Neural cell (in vitro differentiated cells): ENCODE results near the gene RPS19BP1. TPM values are rescaled to one million over a fixed set of nuclear protein-coding genes. Genes with fewer than 3 reads are reported as not detected.

ENCODE experiments used
- H2AFZ ChIP-seq: fragments of 200-600, 300-800 bp; sonication (generic), shearing (Covaris generic); 2 replicates; pipeline ENCODE4 v1.6.0; 2014; ENCODE audit warnings: low read depth, mild to moderate bottlenecking, antibody characterized with exemption, low read length, moderate library complexity
- H3F3A ChIP-seq: fragments of 200-600 bp; shearing (Covaris generic); 2 replicates; pipeline ENCODE4 v1.6.1; 2016; ENCODE audit warnings: mild to moderate bottlenecking, moderate library complexity, mixed read lengths, antibody characterized with exemption, low read length; ENCODE audit not compliant: insufficient read depth, poor library complexity, severe bottlenecking
- H3K27ac ChIP-seq: fragments of 200-600, 300-800 bp; sonication (generic), shearing (Covaris generic); 2 replicates; pipeline ENCODE4 v1.5.1; 2014; ENCODE audit warnings: mild to moderate bottlenecking, low read length, moderate library complexity
- H3K27me3 ChIP-seq: fragments of 300-800, 200-600 bp; sonication (generic), shearing (Covaris generic); 2 replicates; pipeline ENCODE4 v1.6.0; 2014; ENCODE audit warnings: mild to moderate bottlenecking, low read depth, low read length, moderate library complexity; ENCODE audit not compliant: insufficient read depth
- H3K36me3 ChIP-seq: fragments of 300-800, 200-600 bp; sonication (generic), shearing (Covaris generic); 2 replicates; pipeline ENCODE4 v1.5.1; 2014; ENCODE audit warnings: mild to moderate bottlenecking, antibody characterized with exemption, low read length, moderate library complexity; ENCODE audit not compliant: insufficient read depth
- H3K4me2 ChIP-seq: fragments of 300-800, 200-600 bp; sonication (generic), shearing (Covaris generic); 2 replicates; pipeline ENCODE4 v1.6.0; 2014; ENCODE audit warnings: mild to moderate bottlenecking, low read length
- H3K4me3 ChIP-seq: fragments of 300-800, 200-600 bp; sonication (generic), shearing (Covaris generic); 2 replicates; pipeline ENCODE4 v1.5.1; 2014; ENCODE audit warnings: mild to moderate bottlenecking, low read length, moderate library complexity
- H3K79me2 ChIP-seq: fragments of 200-600 bp; shearing (Covaris generic); replicated peaks from 2 replicates; pipeline ENCODE4 v1.6.0; 2014; ENCODE audit warnings: mild to moderate bottlenecking, low read length, moderate library complexity; ENCODE audit not compliant: insufficient read depth
- H3K9ac ChIP-seq: fragments of 300-800, 200-600 bp; sonication (generic), shearing (Covaris generic); 2 replicates; pipeline ENCODE4 v1.6.1; 2016; ENCODE audit warnings: mild to moderate bottlenecking, low read length, mixed read lengths
- H3K9me2 ChIP-seq: fragments of 200-600 bp; shearing (Covaris generic); 2 replicates; pipeline ENCODE4 v1.6.1; 2016; ENCODE audit warnings: mild to moderate bottlenecking, low read length, mixed read lengths; ENCODE audit not compliant: insufficient read depth
- H3K9me3 ChIP-seq: fragments of 200-600, 300-800 bp; sonication (generic), shearing (Covaris generic); 2 replicates; pipeline ENCODE4 v1.6.1; 2016; ENCODE audit warnings: mild to moderate bottlenecking, mixed run types, low read length, moderate library complexity, mixed read lengths
- H4K20me1 ChIP-seq: fragments of 200-600 bp; shearing (Covaris generic); 2 replicates; pipeline ENCODE4 v1.6.1; 2016; ENCODE audit warnings: mild to moderate bottlenecking, mixed run types; ENCODE audit not compliant: insufficient read depth
- EP300 ChIP-seq: fragments of 450-650 bp; conservative IDR thresholded peaks from 2 replicates; pipeline ENCODE4 v1.6.1; 2014; ENCODE audit warnings: antibody characterized with exemption, mild to moderate bottlenecking, moderate library complexity; ENCODE audit not compliant: poor library complexity, severe bottlenecking
- EZH2 ChIP-seq: fragments of 200-600, 300-800 bp; shearing (Covaris generic), sonication (generic); IDR thresholded peaks from 2 replicates; pipeline ENCODE4 v1.6.1; 2014; ENCODE audit warnings: antibody characterized with exemption, low read length, borderline replicate concordance, mild to moderate bottlenecking; ENCODE audit not compliant: insufficient read depth, poor library complexity, severe bottlenecking
- MXI1 ChIP-seq: fragments of 450-650 bp; conservative IDR thresholded peaks from 2 replicates; pipeline ENCODE4 v1.6.1; 2014; ENCODE audit warnings: antibody characterized with exemption, mild to moderate bottlenecking; ENCODE audit not compliant: poor library complexity, severe bottlenecking
- POLR2AphosphoS5 ChIP-seq: IDR thresholded peaks from 2 replicates; pipeline ENCODE4 v1.6.1; 2012
- RAD21 ChIP-seq: fragments of 450-650 bp; conservative IDR thresholded peaks from 2 replicates; pipeline ENCODE4 v1.6.1; 2014; ENCODE audit warnings: antibody characterized with exemption, mild to moderate bottlenecking, moderate library complexity
- REST ChIP-seq: IDR thresholded peaks from 2 replicates; pipeline ENCODE4 v1.6.1; 2012; ENCODE audit warnings: borderline replicate concordance
- SMC3 ChIP-seq: fragments of 450-650 bp; conservative IDR thresholded peaks from 2 replicates; pipeline ENCODE4 v1.6.1; 2014; ENCODE audit warnings: antibody characterized with exemption, mild to moderate bottlenecking, moderate library complexity; ENCODE audit not compliant: poor library complexity
- TAF1 ChIP-seq: IDR thresholded peaks from 2 replicates; pipeline ENCODE4 v1.6.1; 2012; ENCODE audit warnings: low read depth
- polyA plus RNA-seq: library from polyadenylated mRNA; depleted of rRNA; stranded (reverse); fragments of >200 nt; gene quantifications from 2 replicates; pipeline ENCODE4 v1.2.3, GENCODE V29; 2014
- TF ChIP-seq, protein P1 (sequence below): fragments of 450-650 bp; IDR thresholded peaks from 2 replicates; pipeline ENCODE4 v1.5.1; 2014; ENCODE audit warnings: antibody characterized with exemption, mild to moderate bottlenecking, moderate library complexity; ENCODE audit not compliant: poor library complexity, severe bottlenecking

Gene RPS19BP1
- polyA plus RNA-seq, 1 donor from 2014 or later: 164 TPM

DNA sequence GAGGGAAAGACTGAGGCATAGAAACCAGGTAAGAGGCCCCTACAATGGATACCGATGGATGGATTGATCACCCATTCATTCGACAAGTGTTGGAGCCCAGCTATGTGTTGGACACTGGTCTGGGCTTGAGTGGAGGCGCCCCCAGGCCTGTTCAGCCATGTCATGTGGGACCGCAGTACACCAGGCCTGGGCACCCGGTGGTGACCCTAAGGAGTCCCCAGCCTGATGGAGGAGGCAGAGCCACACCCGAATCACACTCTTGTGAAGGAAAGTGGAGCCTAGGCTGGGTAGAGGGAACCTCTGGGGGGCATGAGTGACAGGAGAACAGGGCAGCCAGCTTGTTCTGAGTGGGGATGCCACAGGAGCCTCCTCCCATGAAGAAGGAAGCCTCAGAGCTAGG is 48.2 kb upstream of the RPS19BP1 start:
- Histone ChIP-seq H3K27ac (no peak overlapping the region), H3K9ac (no peak overlapping the region), H3K4me3 (no peak overlapping the region), H3F3A (no peaks in the 10 kb centered on the region), H2AFZ (no peak overlapping the region), H3K27me3 (no peaks in the 10 kb centered on the region), H3K4me2 (no peak overlapping the region), H3K9me3 (no peaks in the 10 kb centered on the region), H3K9me2 (no peaks in the 10 kb centered on the region), H4K20me1 (no peaks in the 10 kb centered on the region), H3K79me2 (no peaks in the 10 kb centered on the region), H3K36me3 (no peaks in the 10 kb centered on the region)
- no peak for TF ChIP-seq REST
- no peak for TF ChIP-seq TAF1
- TF ChIP-seq EP300: no peak
- TF ChIP-seq POLR2AphosphoS5: no peak
- TF ChIP-seq EZH2: no peak
- TF ChIP-seq MXI1: no peak
- TF ChIP-seq, protein P1, sequence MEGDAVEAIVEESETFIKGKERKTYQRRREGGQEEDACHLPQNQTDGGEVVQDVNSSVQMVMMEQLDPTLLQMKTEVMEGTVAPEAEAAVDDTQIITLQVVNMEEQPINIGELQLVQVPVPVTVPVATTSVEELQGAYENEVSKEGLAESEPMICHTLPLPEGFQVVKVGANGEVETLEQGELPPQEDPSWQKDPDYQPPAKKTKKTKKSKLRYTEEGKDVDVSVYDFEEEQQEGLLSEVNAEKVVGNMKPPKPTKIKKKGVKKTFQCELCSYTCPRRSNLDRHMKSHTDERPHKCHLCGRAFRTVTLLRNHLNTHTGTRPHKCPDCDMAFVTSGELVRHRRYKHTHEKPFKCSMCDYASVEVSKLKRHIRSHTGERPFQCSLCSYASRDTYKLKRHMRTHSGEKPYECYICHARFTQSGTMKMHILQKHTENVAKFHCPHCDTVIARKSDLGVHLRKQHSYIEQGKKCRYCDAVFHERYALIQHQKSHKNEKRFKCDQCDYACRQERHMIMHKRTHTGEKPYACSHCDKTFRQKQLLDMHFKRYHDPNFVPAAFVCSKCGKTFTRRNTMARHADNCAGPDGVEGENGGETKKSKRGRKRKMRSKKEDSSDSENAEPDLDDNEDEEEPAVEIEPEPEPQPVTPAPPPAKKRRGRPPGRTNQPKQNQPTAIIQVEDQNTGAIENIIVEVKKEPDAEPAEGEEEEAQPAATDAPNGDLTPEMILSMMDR: no peak
- no peak for TF ChIP-seq SMC3
- TF ChIP-seq RAD21: no peak

DNA sequence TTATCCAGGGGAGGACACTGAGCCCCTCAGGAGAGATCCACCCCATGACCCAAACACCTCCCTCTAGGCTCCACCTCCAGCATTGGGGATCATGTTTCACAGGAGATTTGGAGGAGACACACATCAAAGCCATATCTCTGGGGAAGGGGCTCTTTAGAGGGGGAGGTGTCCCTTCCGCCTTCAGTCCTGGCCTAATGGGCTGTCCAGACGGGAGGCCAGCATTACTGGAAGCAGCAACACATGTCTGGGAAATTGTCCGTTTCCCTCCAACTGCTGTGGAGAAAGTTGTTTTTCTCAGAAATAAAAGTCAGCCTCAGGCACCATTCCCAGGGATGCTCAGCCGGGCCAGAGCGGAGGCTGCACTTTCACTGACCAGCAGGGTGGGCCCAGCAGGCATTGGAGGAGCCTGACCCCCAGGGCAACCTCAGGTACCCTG is 47.5 kb upstream of the RPS19BP1 start:
- Histone ChIP-seq H3K4me2 (no peak overlapping the region), H3K9me3 (no peaks in the 10 kb centered on the region), H3K27me3 (no peaks in the 10 kb centered on the region), H3K9ac (no peak overlapping the region), H3K79me2 (no peaks in the 10 kb centered on the region), H2AFZ (no peak overlapping the region), H3K9me2 (no peaks in the 10 kb centered on the region), H4K20me1 (no peaks in the 10 kb centered on the region), H3K4me3 (no peak overlapping the region), H3K27ac (no peak overlapping the region), H3K36me3 (no peaks in the 10 kb centered on the region), H3F3A (no peaks in the 10 kb centered on the region)
- TF ChIP-seq POLR2AphosphoS5: no peak
- TF ChIP-seq RAD21: no peak
- TF ChIP-seq, protein P1: no peak
- TF ChIP-seq EP300: no peak
- no peak for TF ChIP-seq EZH2
- TF ChIP-seq SMC3: no peak
- no peak for TF ChIP-seq MXI1
- TF ChIP-seq TAF1: no peak
- no peak for TF ChIP-seq REST
